ENCODE results near the gene SGK1. TPM values are rescaled to one million over a fixed set of nuclear protein-coding genes. Genes with fewer than 3 reads are reported as not detected.

SGK1 gene
- total RNA-seq, 5 donors from 2014 or later (not counting 1 experiment from before 2014, with no cell fraction given), result 18.9 to 165 (median 37.1) TPM

GRCh38 chr6:134318236-134318973, 493 bp upstream of the SGK1 start:
- Histone ChIP-seq H3K9me3 (no peaks in the 10 kb centered on the region), H3K27me3 (replicated peaks in 1 of 2; ENCODE audit: control insufficient read depth in 2 of 2, extremely low read depth in 1 of 2, insufficient read depth in 2 of 2, low read length in 1 of 2) (peaks cover 0 to 7% of the 10 kb centered on the region in 2 experiments), H3K4me3 (ENCODE audit: control insufficient read depth in 1 of 2, extremely low read depth in 1 of 2, low read length in 1 of 2) (no peak overlapping the region), H3K4me1 (ENCODE audit: control insufficient read depth in 1 of 2, extremely low read depth in 1 of 2, insufficient read depth in 2 of 2, low read length in 2 of 2) (peaks cover 6 to 7% of the 10 kb centered on the region in 2 experiments), H3K27ac (ENCODE audit: low read length) (no peak overlapping the region), H3K36me3 (ENCODE audit: control insufficient read depth in 2 of 2, extremely low read depth in 1 of 2, insufficient read depth in 1 of 2, low read length in 1 of 2) (no peaks in the 10 kb centered on the region)
- Mint-ChIP-seq H3K4me1 (peaks cover 16 to 24% (median 23%) of the 10 kb centered on the region in 3 donors), H3K27me3 (peaks cover 6 to 23% of the 10 kb centered on the region in 2 donors), H3K36me3 (peaks cover 3% of the 10 kb centered on the region), H3K9me3 (peaks cover 0 to 6% (median 0%) of the 10 kb centered on the region in 3 donors), H3K27ac (no peak overlapping the region), H3K4me3 (peak overlapping the region; percentile 87 to 97 (median 89))
- CTCF ChIA-PET, result interaction anchor here (0.6 to 1.9 kb wide), 8 partner anchors 66 to 322 kb away, joined by 3 to 7 read pairs (median 6); no protein-coding TSS in a partner anchor
- POLR2A ChIA-PET, result interaction anchor here (0.5 kb wide), 2 partner anchors 539 to 1589 kb away, joined by 3 read pairs; no protein-coding TSS in a partner anchor
- ATAC-seq (replicated peaks in 1 of 4) (no peak), DNase-seq (no peak)
- WGBS (ENCODE audit: insufficient coverage), result 85% methylated on average over 2 of the region's 8 CpGs

- ChIA-PET POLR2A (interaction anchor here in 1 of 2 donors (0.5 kb wide), 1 partner anchor 76 kb away, joined by 4 read pairs; no protein-coding TSS in a partner anchor), CTCF (interaction anchor here (0.6 to 1.9 kb wide), 4 partner anchors 64 to 220 kb away, joined by 3 to 16 read pairs (median 7); no protein-coding TSS in a partner anchor)
- Mint-ChIP-seq H3K4me3 (peak overlapping the region; percentile 87 to 97 (median 89)), H3K4me1 (peaks cover 17 to 28% (median 23%) of the 10 kb centered on the region in 3 donors), H3K27me3 (peaks cover 9 to 23% of the 10 kb centered on the region in 2 donors), H3K27ac (peak overlapping the region in 1 of 2 donors; percentile 39), H3K9me3 (peaks cover 0 to 6% (median 0%) of the 10 kb centered on the region in 3 donors), H3K36me3 (peaks cover 3% of the 10 kb centered on the region)
- WGBS (ENCODE audit: insufficient coverage), result 43% methylated on average over 4 of the region's 6 CpGs
- Histone ChIP-seq H3K27me3 (replicated peaks in 1 of 2; ENCODE audit: control insufficient read depth in 2 of 2, extremely low read depth in 1 of 2, insufficient read depth in 2 of 2, low read length in 1 of 2) (peaks cover 0 to 7% of the 10 kb centered on the region in 2 experiments), H3K9me3 (no peaks in the 10 kb centered on the region), H3K36me3 (ENCODE audit: control insufficient read depth in 2 of 2, extremely low read depth in 1 of 2, insufficient read depth in 1 of 2, low read length in 1 of 2) (no peaks in the 10 kb centered on the region), H3K27ac (ENCODE audit: low read length) (no peak overlapping the region), H3K4me3 (ENCODE audit: control insufficient read depth in 1 of 2, extremely low read depth in 1 of 2, low read length in 1 of 2) (peak overlapping the region; percentile 56 to 91), H3K4me1 (ENCODE audit: control insufficient read depth in 1 of 2, extremely low read depth in 1 of 2, insufficient read depth in 2 of 2, low read length in 2 of 2) (peaks cover 6 to 7% of the 10 kb centered on the region in 2 experiments)
- DNase-seq (peak in 1 of 35 experiments; percentile 12), ATAC-seq (replicated peaks in 1 of 4) (peak in 3 of 4 experiments; percentile 4 to 26 (median 13))
Observed at GRCh38 chr6:134316733-134317431, 1.0 kb downstream of the SGK1 start.

GRCh38 chr6:134315974-134316441, 1.9 kb downstream of the SGK1 start:
- ATAC-seq (replicated peaks in 1 of 4) (no peak), DNase-seq (no peak)
- peaks cover 17 to 28% (median 23%) of the 10 kb centered on the region in 3 donors for H3K4me1 Mint-ChIP-seq
- H3K9me3 Mint-ChIP-seq, result peaks cover 0 to 6% (median 0%) of the 10 kb centered on the region in 3 donors
- H3K36me3 Mint-ChIP-seq, result peaks cover 3% of the 10 kb centered on the region
- peaks cover 6 to 7% of the 10 kb centered on the region in 2 experiments for H3K4me1 ChIP-seq (ENCODE audit: control insufficient read depth in 1 of 2, extremely low read depth in 1 of 2, insufficient read depth in 2 of 2, low read length in 2 of 2)
- H3K27me3 ChIP-seq (replicated peaks in 1 of 2; ENCODE audit: control insufficient read depth in 2 of 2, extremely low read depth in 1 of 2, insufficient read depth in 2 of 2, low read length in 1 of 2), result peaks cover 0 to 7% of the 10 kb centered on the region in 2 experiments
- H3K9me3 ChIP-seq, result no peaks in the 10 kb centered on the region
- H3K27me3 Mint-ChIP-seq, result peaks cover 9 to 23% of the 10 kb centered on the region in 2 donors
- 90% methylated on average over 2 of the region's 2 CpGs for WGBS (ENCODE audit: insufficient coverage)
- no peak overlapping the region for H3K4me3 ChIP-seq (ENCODE audit: control insufficient read depth in 1 of 2, extremely low read depth in 1 of 2, low read length in 1 of 2)
- H3K4me3 Mint-ChIP-seq, result peak overlapping the region in 2 of 3 donors; percentile 21 to 32
- no peak overlapping the region for H3K27ac ChIP-seq (ENCODE audit: low read length)
- ChIA-PET POLR2A (no interaction called here), CTCF (no interaction called here)
- no peaks in the 10 kb centered on the region for H3K36me3 ChIP-seq (ENCODE audit: control insufficient read depth in 2 of 2, extremely low read depth in 1 of 2, insufficient read depth in 1 of 2, low read length in 1 of 2)
- H3K27ac Mint-ChIP-seq, result no peak overlapping the region

- DNase-seq, result no peak
- no peaks in the 10 kb centered on the region for H3K9me3 ChIP-seq
- Mint-ChIP-seq H3K27me3 (peaks cover 9 to 23% of the 10 kb centered on the region in 2 donors), H3K4me1 (peaks cover 17 to 28% (median 23%) of the 10 kb centered on the region in 3 donors), H3K27ac (no peak overlapping the region), H3K4me3 (no peak overlapping the region), H3K9me3 (peaks cover 0 to 6% (median 0%) of the 10 kb centered on the region in 3 donors), H3K36me3 (peaks cover 3% of the 10 kb centered on the region)
- POLR2A ChIA-PET, result no interaction called here
- ATAC-seq (replicated peaks in 1 of 4), result no peak
- peaks cover 0 to 7% of the 10 kb centered on the region in 2 experiments for H3K27me3 ChIP-seq (replicated peaks in 1 of 2; ENCODE audit: control insufficient read depth in 2 of 2, extremely low read depth in 1 of 2, insufficient read depth in 2 of 2, low read length in 1 of 2)
- no peak overlapping the region for H3K4me3 ChIP-seq (ENCODE audit: control insufficient read depth in 1 of 2, extremely low read depth in 1 of 2, low read length in 1 of 2)
- H3K4me1 ChIP-seq (ENCODE audit: control insufficient read depth in 1 of 2, extremely low read depth in 1 of 2, insufficient read depth in 2 of 2, low read length in 2 of 2), result peaks cover 6 to 7% of the 10 kb centered on the region in 2 experiments
- no peak overlapping the region for H3K27ac ChIP-seq (ENCODE audit: low read length)
- CTCF ChIA-PET, result no interaction called here
- WGBS (ENCODE audit: insufficient coverage), result 100% methylated on average over 1 of the region's 1 CpG
- H3K36me3 ChIP-seq (ENCODE audit: control insufficient read depth in 2 of 2, extremely low read depth in 1 of 2, insufficient read depth in 1 of 2, low read length in 1 of 2), result no peaks in the 10 kb centered on the region
Observed at GRCh38 chr6:134315189-134315588, 2.7 kb downstream of the SGK1 start.

- peaks cover 9 to 22% of the 10 kb centered on the region in 2 donors for H3K27me3 Mint-ChIP-seq
- peaks cover 17 to 31% (median 23%) of the 10 kb centered on the region in 3 donors for H3K4me1 Mint-ChIP-seq
- ChIA-PET CTCF (interaction anchor here (0.6 to 0.9 kb wide), 4 partner anchors 24 to 1403 kb away, joined by 5 to 8 read pairs (median 6); no protein-coding TSS in a partner anchor), POLR2A (no interaction called here)
- H3K27ac Mint-ChIP-seq, result no peak overlapping the region
- Histone ChIP-seq H3K27me3 (replicated peaks in 1 of 2; ENCODE audit: control insufficient read depth in 2 of 2, extremely low read depth in 1 of 2, insufficient read depth in 2 of 2, low read length in 1 of 2) (peaks cover 0 to 7% of the 10 kb centered on the region in 2 experiments), H3K9me3 (no peaks in the 10 kb centered on the region), H3K4me1 (ENCODE audit: control insufficient read depth in 1 of 2, extremely low read depth in 1 of 2, insufficient read depth in 2 of 2, low read length in 2 of 2) (peaks cover 6 to 7% of the 10 kb centered on the region in 2 experiments), H3K27ac (ENCODE audit: low read length) (no peak overlapping the region), H3K4me3 (ENCODE audit: control insufficient read depth in 1 of 2, extremely low read depth in 1 of 2, low read length in 1 of 2) (no peak overlapping the region), H3K36me3 (ENCODE audit: control insufficient read depth in 2 of 2, extremely low read depth in 1 of 2, insufficient read depth in 1 of 2, low read length in 1 of 2) (no peaks in the 10 kb centered on the region)
- 80% methylated on average over 1 of the region's 4 CpGs for WGBS (ENCODE audit: insufficient coverage)
- no peaks in the 10 kb centered on the region for H3K9me3 Mint-ChIP-seq
- H3K4me3 Mint-ChIP-seq, result no peak overlapping the region
- H3K36me3 Mint-ChIP-seq, result no peaks in the 10 kb centered on the region
- DNase-seq, result no peak
- no peak for ATAC-seq (replicated peaks in 1 of 4)
Observed at GRCh38 chr6:134314006-134314821, 3.7 kb downstream of the SGK1 start.

Data from T-cell (primary cell).